Epithelial cell of esophagus (primary cell): ENCODE data around the gene STIMATE.

Source experiments
- DNase-seq: peaks from one replicate; pipeline ENCODE4 v3.0.0; 2010; ENCODE audit warnings: low read depth
- H3K4me3 ChIP-seq: 2 replicates; pipeline ENCODE4 v1.5.1; 2011; ENCODE audit warnings: mild to moderate bottlenecking, low read length, control low read depth
- CTCF ChIP-seq: IDR thresholded peaks from 2 replicates; pipeline ENCODE4 v1.5.1; 2011; ENCODE audit warnings: low read depth, mild to moderate bottlenecking, low read length, control low read depth, inconsistent platforms; ENCODE audit not compliant: insufficient read depth; ENCODE audit errors: missing control alignments

The STIMATE gene

GRCh38 chr3:52787672-52788625, 109.4 kb downstream of the STIMATE start:
- TF ChIP-seq CTCF: no peak
- DNase-seq: no peak
- H3K4me3 ChIP-seq: no peak overlapping the region

- no peak for DNase-seq
- TF ChIP-seq CTCF: no peak
- no peak overlapping the region for H3K4me3 ChIP-seq
Observed at GRCh38 chr3:52787246-52787645, 110.1 kb downstream of the STIMATE start.
